Neural progenitor cell (in vitro differentiated cells): ENCODE results near the gene MED19.
"Not testable (repeated sequence)": the region's sequence is repeated elsewhere in the genome, so short reads cannot be mapped to it uniquely, and the experiment has no call there.

Experiments
- EZH2 ChIP-seq: fragments of 200-600 bp; sonication (generic); IDR thresholded peaks from 2 replicates; pipeline ENCODE4 v1.6.1; 2017; ENCODE audit warnings: antibody characterized with exemption, mild to moderate bottlenecking, moderate library complexity
- EZH2phosphoT487 ChIP-seq: fragments of 200-600 bp; sonication (generic); IDR thresholded peaks from 2 replicates; pipeline ENCODE4 v1.6.1; 2017; ENCODE audit warnings: antibody characterized with exemption
- TF ChIP-seq, protein P1 (sequence below): fragments of 200-600 bp; sonication (generic); IDR thresholded peaks from 2 replicates; pipeline ENCODE4 v1.5.1; 2017; ENCODE audit warnings: antibody characterized with exemption, mild to moderate bottlenecking

DNA sequence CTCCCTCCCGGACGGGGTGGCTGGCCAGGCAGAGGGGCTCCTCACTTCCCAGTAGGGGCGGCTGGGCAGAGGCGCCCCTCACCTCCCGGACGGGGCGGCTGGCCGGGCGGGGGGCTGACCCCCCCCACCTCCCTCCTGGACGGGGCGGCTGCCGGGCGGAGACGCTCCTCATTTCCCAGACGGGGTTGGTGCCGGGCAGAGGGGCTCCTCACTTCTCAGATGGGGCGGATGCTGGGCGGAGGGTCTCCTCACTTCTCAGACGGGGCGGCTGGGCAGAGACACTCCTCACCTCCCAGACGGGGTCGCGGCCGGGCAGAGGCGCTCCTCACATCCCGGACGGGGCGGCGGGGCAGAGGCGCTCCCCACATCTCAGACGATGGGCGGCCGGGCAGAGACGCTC is 4.7 kb upstream of the MED19 start:
- TF ChIP-seq, protein P1, sequence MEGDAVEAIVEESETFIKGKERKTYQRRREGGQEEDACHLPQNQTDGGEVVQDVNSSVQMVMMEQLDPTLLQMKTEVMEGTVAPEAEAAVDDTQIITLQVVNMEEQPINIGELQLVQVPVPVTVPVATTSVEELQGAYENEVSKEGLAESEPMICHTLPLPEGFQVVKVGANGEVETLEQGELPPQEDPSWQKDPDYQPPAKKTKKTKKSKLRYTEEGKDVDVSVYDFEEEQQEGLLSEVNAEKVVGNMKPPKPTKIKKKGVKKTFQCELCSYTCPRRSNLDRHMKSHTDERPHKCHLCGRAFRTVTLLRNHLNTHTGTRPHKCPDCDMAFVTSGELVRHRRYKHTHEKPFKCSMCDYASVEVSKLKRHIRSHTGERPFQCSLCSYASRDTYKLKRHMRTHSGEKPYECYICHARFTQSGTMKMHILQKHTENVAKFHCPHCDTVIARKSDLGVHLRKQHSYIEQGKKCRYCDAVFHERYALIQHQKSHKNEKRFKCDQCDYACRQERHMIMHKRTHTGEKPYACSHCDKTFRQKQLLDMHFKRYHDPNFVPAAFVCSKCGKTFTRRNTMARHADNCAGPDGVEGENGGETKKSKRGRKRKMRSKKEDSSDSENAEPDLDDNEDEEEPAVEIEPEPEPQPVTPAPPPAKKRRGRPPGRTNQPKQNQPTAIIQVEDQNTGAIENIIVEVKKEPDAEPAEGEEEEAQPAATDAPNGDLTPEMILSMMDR: not testable (repeated sequence)
- not testable (repeated sequence) for TF ChIP-seq EZH2, EZH2phosphoT487
